Left forelimb (tissue), 1 donor: Measurements from ENCODE around the gene ADI1.

Experiments
- DNase-seq: peaks from one replicate; pipeline ENCODE4 v3.0.0-alpha.2; 2018; ENCODE audit warnings: low spot score

ADI1 gene

DNA sequence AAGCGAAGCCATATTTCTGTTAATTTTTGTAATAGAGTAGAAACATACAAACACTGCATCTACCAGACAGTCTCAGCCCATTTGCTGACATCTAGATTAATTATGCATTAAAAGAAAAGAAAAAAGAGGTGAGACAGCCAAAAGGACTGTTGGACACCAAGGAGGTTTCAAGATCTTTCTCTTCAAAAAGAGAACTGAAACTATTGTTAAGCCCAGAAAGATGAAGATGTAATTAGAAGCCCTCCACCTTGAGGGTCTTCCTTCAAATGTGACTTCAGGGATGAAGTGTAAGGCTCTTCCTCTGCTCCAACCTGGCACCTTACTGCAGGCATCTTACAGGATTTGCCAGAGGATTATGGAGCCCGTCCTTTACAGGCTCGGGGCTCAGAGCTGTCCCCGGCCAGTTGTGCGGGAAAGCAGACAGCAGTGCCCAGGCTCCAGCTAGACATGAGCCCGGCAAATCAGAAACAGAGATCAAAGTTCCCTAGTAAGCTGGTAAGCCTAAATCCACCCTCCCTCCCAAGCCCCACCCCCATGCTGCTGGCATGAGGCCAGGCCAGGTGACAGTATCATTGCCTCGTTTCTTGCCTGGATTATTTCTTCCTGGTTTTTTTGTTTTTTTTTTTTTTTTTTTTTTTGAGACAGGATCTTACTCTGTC is 38.9 kb downstream of the ADI1 start:
- DNase-seq, result no peak

DNA sequence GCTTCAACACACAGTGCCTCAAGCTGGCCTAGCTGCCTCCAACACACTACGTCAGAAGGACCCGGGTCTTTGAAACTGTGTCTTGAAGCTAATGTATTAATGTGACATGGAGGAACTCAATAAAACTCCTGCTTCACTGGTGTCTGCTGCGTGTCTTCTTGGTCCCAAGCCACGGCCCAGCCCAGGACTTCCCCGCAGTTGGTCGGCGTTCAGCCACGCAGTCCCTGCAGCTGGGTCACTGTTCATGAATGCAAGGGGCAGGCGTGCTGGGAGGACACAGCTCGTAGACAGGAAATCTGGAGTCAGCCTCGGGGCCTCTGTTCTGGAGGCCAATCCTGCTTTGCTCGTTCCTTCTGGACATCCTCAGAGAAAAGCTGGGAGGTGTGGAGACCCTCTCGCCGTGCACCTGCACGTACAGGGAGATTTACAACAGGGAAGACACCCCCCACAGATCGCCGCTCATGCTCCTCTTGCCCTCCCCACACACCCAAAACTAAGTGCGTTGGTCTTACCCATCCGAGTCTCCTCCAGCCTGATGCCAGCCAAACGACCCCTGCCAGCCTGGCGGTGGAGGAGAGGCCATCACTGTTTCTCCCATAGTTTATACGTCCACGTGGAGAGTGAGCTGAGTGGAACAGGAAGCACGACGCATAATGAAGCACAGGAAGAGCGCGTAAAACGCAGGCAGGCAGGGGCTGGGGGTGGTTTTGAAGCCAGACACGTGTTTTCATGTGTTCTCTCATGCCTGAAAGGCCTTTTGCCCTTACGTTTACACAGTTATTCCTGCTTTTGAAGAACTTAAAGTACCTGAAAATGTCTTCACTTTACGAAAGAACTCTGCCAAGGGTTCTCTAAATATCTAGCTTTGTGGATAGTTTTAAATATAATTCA is 39.7 kb downstream of the ADI1 start:
- DNase-seq, result no peak

DNA sequence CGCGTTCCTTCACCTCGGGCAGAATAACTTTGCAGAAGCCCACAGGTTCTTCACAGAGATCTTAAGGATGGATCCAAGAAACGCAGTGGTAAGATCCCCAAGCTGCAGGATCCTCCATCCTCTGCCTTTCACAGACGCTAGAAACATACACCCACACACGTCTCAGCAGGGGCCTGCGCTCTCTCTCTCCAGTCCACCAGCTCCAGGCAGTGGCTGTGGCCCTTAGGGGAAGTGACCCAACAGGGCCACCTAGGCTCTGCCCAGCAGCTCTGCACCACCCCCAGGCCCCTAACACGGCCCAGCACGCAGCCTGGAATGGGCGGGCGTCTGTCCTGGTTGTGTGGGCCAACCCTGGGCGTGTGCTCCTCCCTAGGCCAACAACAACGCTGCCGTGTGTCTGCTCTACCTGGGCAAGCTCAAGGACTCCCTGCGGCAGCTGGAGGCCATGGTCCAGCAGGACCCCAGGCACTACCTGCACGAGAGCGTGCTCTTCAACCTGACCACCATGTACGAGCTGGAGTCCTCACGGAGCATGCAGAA is 40.4 kb downstream of the ADI1 start:
- no peak for DNase-seq

DNA sequence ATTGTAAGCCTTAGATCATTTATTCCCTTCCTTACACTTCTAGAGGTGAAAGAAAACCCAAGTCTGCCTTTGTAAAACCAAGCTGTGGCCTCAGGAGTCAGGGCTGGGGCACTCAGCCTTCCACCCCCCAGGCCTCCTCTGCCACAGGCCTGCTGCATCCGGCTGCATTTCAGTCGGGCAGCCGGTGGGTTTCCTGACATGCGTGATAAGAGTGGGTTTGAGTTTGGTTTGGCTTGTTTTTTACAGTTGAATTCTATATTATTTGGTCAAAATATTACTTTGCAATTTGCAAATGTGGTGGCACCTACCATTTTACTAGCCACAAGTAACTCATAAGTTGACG is 42.4 kb downstream of the ADI1 start:
- no peak for DNase-seq

DNA sequence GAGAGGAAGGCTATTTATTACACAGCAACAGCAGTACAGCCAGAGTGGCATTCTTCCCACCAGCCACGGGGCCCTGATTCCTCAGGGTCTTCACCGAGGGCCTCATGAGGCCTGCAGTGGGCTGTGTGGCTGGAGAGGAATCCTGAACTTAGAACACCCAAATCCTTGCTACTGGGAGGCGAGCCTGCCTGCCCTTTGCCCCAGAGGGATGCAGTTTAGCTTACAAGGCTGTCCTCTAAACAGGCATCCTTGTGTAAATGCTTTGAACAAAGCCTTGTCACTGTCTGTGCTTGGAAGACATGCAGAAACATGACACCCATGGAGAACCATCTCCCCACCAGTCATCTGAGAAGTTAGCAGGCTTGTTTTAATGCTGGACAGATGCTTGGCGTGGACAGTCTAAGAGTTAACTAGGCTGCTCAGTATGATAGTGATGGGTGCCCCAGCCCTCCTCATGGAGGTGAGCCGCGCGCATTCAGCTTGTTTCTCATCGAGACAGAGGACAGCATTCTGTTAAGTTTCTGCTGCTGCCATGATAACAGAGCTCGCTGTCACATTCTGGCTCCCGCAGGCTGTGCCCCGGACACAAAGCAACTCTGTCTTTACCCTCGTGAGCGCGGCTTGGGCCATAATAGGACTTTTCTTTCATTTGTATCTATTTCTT is 42.9 kb downstream of the ADI1 start:
- no peak for DNase-seq

DNA sequence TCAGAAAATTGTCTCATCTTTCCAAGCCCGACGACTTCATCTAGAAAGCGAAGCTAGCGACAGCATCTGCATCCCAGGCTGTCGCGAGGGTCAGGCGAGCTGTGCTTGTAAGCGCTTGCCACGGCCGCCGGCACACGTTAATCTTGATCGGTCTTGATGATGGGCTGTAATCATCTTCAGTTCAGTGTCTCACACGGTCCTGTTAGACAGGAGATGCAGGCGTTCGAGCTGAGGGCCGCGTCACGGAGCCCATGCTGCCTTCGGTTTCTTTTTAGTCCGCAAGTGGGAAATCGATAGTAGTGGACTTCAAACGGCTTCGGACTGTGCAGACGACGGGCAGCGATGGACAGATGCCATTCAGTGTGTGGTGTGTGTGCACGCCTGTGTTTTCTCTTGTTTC is 43.6 kb downstream of the ADI1 start:
- no peak for DNase-seq

DNA sequence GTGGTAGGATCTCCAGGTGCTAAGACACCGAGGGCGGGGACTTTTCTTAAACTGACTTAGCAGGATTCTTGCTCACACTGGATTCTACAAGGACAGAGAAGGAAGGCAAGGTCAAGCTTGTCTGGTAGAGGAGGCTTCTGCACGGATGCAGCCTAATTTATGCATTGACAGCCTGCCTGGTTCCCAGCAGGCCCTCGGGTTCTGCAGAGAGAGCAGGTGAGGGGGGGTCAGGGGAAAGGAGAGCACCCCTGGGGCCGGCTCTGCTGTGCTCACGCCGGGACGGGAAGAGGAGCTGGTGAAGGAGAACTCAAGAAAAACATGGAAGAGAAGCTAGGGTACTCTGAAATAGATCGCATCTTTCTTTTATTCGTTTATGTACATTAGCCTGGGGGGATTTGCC is 46.4 kb downstream of the ADI1 start:
- DNase-seq, result no peak

DNA sequence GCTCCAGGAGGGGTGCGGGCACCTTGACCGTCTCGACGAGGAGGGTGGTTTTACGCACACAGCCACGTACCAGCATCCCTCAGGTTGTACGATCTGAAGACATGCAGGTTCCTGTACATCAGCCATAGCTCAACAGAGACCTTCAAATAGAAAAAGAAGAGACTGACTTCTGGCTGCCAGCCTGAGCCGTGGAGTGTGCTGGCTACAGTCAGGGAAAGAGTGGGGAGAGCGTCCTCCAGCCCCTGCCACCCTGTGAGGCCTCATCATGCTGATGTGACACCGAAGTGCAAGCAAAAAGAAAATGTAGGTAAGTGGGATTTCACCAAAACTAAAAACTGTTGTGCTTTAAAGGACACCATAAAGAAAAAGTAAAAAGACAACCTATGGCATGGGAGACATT is 47.0 kb downstream of the ADI1 start:
- no peak for DNase-seq

DNA sequence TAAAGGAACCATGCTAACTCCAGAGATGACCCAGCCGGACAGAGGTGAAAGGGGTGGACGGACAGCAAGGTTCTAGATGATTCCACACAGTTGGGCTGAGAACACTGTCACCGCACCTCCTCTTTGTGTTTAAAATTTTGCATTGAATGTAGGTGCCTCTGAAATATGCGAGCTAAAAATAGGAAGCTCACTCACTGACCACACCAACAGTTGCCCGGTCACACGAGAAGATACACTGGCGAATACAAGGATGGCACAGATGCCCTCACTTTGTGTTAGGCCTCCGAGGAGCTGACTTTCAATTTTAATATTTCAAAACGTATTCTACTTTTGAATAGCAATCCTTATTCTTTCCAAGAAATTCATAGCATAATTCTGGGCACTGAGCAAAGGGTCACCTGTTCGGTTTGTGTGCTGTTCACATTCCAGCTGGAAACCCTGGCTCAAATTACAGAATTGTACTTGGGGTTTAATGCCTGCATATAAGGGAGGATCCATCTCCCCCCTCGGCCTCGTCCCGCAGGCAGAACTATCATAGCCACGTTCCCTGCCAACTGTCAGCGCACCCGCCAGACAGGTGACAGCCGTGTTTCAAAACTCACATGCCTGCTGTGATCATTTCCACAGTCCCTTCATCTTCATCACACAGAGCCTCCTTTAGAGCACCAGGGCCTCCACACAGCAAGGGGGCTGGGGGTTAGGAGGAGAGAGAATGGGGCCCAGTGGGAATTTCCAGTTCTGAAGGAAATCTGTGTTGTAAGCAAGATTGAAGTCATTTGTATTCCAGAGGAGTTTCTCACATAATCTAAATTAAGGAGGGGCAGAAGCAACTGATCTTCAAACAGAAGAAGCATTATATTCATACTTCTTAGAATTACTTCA is 48.2 kb downstream of the ADI1 start:
- no peak for DNase-seq

DNA sequence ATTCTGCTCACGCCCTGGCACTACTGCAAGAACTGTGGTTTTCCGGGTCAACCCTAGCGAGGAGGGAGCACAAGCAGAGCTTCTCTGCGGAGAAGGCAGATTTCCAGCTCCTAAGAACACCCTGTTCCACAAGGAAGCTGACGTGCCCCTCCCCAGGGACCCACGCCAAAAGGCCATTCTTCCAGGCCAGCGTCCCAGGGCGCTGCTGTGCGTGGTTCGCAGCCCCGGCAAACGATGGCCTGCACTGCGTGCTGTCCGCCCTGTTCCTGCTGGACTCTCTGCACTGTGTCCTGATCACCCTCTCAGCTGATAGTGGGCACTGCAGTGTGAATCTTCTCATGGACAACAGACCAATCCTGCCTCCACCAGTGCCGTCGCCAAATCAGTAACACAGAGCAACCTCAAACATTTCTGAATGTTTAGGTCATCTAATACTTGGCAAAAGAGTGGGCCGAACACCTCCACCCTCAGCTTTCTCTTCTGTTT is 49.1 kb downstream of the ADI1 start:
- no peak for DNase-seq

DNA sequence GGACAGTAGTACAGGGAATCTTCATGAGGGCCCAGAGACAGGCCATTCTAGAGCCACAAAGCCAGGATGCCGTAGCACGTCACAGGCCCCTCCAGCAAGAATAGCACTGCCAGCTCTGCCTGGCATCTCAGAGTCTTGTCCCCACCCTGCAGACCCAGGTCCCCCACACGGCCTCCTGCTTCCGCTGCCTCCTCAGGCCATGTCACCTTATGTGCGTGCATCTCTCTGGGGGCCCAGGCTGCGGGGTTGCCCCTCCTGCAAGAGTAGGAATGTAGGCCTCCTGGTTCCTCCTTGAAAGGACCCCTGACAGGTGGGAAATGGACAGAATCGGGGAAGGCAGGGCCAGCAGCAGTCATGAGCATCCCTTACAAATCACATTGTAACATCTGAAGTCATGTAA is 49.8 kb downstream of the ADI1 start:
- no peak for DNase-seq

DNA sequence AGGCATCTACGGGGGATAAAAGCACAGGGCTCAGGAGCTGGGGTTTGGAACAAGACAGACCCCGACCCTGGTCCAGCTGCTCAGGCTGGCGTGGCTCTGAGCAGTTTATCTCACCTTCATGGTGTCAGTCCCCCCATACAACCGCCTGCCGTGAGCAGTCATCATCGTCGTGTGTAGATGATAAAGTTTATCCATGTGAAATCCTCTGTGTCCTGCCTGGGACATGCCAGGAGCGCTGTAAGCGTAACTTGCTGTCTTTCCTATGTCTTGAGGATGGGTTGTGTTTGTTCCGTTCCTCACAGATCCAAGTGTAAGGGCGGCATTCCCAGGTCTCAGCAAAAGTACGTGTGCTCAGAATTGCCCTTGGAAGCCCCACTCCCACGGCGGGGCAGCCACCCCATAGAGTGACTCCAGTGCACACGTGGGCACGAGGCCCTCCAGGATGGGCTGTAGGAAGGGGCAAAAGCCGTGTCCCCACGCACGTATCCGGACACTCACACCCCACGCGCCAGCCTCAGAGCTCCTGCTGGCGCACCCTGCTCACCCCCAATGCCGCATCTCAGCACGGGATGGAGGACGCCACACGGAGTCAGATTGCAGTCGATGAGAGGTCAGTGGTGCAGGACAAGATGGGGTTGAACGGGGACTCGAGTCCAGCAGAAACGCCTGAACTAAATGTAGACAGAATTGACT is 50.9 kb downstream of the ADI1 start:
- DNase-seq, result no peak

DNA sequence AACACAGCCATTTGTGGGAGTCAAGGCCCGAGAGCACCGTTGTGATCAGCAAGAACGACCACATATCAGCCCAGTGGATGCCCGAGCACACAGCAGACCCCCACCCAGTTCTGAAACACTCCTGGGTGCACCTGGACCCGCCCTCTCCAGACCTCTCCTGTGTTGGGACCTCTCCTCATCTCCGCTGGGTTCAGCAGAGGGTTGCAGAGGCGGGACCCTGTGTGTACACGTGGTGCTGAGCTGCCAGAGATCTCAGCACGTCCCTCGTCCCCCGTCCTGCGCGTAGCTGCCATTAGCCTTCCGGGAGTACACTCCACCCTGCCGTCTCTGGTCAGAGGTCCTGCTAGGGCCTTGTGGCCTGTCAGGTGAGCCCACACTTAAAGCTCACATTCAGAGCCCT is 51.7 kb downstream of the ADI1 start:
- DNase-seq, result no peak

DNA sequence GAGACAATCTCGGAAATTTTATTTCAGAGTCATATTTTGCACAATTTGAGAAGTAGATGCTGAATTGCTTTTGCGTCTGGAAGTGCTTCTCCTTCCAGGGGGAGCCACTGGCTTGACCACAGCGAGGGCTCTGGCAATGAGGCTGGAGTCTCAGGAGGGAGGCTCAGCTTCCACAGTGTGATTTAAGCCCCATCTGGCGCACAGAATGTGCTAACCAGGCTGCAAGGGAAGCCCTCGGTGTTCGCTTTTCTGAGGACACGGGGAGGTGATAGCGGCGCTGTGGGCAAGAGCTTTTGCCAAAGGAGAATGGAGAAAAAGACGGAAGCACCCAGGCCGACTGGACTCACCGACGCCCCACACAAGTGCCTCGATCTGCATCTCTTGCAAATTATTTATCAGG is 52.4 kb downstream of the ADI1 start:
- no peak for DNase-seq

DNA sequence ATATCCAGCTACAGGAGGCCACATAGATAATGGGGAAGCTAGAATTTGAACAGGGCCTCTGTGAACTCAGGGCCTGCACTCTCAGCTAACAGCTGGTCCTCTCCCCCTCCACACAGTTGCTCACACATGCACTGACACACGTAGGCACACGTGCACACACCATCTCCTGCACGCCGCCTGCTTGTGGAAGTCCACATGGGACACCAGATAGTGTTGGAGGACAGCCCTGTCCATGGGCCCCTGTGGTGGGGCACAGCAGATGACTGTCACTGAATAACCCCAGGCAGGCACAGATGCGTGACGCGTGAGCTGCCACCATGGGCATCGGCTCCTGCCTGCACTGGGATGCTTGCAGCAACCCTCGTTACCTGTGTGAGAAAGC is 52.9 kb downstream of the ADI1 start:
- no peak for DNase-seq

DNA sequence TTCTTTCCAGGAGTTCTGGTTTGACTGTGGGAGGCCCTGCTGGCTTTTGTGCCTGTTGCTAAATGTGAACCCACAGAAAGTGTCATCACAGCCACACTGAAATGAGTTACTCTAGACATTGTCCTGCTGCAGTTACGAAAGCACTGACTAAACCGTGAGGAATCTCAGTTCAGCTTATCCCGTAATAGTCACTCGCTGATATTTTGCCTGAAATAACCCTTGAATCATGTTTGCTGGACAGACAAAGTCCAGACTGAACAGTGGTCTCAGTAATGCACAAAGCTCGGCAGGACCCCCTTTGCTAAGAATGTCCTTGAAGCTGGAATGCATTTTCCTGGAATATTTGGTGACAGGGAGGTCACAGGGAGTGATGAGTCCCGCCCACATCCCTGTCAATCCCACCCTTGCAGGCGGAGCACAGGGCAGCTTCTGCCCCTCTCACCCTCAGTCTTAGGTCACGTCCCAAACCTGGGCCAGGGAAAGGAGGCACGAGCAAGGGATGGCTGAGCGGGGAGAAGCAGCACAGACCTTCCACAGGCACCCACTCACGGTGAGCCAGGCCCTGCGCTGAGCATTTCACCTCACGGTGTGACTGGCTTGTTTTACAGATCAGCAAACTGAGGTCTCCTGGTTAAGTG is 53.4 kb downstream of the ADI1 start:
- no peak for DNase-seq

DNA sequence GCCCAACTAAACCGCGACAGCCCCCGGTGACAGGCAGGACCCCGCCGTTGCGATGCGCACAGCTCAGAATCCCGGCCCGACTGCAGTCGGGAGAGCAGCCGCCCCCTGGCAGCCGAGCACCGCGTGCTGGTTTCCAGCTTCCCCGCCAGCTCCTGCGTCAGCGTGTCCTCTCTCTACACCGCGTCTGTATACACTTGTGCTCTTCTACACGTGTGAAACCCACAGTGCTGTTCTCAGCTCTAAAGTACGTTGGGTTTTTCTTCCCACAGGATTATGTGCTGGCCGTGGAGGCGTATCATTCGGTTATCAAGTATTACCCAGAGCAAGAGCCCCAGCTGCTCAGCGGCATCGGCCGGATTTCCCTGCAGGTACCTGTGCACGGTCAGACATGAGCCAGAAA is 54.0 kb downstream of the ADI1 start:
- DNase-seq, result no peak

DNA sequence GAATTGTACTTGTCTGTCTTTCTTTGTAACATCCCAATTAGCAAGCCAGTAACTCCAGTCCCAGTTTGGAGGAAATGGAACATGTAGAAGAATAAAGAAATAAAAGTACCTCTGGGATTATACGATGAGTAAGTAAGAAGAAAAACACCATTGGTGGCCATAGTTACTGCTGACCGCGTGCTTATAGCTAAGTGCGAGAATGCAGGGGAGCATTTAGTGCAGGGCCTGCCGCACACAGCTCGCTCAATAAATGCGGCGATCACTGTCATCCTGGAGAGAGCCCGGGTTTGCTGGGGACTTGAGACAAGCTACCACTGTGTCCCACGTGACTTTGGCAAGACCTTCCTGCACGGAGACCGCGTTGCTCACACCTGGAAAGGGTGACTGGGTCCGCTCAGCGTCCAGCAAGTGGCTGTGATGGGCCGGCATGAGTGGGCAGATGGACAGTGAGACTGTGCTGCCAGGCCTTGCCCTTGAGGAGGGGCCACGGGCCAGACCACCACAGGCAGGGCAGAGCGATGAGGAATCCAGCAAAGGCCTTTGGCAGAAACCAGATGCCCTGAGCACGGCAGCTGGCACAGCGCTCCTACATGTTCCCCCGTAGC is 54.8 kb downstream of the ADI1 start:
- DNase-seq, result no peak

DNA sequence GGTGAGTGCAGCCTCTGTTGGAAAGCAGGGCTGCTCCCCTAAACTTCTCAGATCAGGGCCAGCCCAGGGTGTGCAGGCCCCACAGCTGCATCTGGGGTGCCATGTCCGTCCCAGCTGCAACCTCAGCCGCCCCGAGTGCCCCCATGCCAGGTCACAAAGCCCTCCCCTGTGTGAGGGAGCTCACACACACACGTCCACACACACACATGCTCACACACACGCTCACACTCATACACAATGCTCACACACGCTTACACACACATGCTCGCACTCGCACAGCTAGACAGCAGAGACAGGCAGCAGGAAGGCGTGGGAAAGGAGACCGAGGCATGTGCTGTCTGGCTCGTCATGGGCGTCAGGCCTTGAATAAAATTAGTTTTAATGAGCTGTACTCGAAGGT is 55.4 kb downstream of the ADI1 start:
- DNase-seq, result no peak

DNA sequence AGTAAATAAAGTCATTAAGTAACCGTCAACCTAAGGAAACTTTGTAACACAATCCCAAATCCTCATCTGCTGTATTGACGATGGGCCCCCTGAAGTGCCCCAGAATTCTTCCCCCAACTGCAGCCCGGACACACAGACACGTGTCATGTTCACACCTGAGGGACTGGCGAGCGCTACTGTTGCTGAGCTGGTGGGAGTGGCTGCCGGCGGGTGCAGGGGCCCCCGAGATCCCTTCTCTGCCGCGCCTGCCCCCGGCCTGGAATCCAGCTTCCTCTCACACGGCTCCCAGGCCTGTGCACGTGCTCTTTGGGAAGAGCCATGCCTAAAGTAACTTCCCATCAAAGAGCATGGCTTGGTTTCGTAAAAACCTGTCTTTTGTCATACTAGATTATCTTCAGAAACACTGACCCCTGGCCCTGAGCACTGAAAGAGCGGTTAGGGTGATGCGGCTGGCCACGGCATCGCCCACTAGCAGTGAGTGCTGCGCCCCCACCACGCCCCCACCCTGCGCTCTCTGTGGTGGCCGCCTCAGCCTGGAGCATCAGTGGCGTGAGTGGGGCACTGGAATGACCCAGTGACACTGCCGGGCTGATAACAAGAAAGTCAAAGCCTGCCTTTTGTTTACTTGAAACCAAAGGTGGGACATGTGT is 56.0 kb downstream of the ADI1 start:
- no peak for DNase-seq
